Gastroesophageal sphincter (tissue), 4 donors: ENCODE results near the gene VAV3. TPM values are rescaled to one million over a fixed set of nuclear protein-coding genes. Genes with fewer than 3 reads are reported as not detected.

Source experiments
- ATAC-seq: fragments of 150-250 bp; one replicate; pipeline ENCODE4 v1.9.1; 2016; ENCODE audit warnings: mild to moderate bottlenecking, moderate library complexity
- H3K27ac ChIP-seq, 4 donors: fragments of 200-600 bp; sonication (generic) in 3 of 4; 1 replicate in 3 of 4; 2 replicates in 1 of 4; pipeline ENCODE4 v1.5.1; 2016 to 2019
- H3K27me3 ChIP-seq: fragments of 200-600 bp; sonication (generic); one replicate; pipeline ENCODE4 v1.5.1; 2019
- H3K36me3 ChIP-seq, 2 donors: fragments of 200-600 bp; sonication (generic); one replicate each; pipeline ENCODE4 v1.5.1; 2019; ENCODE audit warnings: control low read depth in 1 of 2
- H3K4me1 ChIP-seq, 3 donors: fragments of 200-600 bp; sonication (generic); 1 replicate in 2 of 3; 2 replicates in 1 of 3; pipeline ENCODE4 v1.5.1; 2016 to 2019; ENCODE audit warnings: control low read depth in 2 of 3
- H3K4me3 ChIP-seq, 2 donors: fragments of 200-600 bp; sonication (generic); one replicate each; pipeline ENCODE4 v1.5.1; 2019; ENCODE audit warnings: mild to moderate bottlenecking in 1 of 2, moderate library complexity in 1 of 2
- H3K9me3 ChIP-seq, 3 donors: fragments of 200-600 bp; sonication (generic); one replicate each; pipeline ENCODE4 v1.5.1; 2017 to 2019; ENCODE audit warnings: control low read depth in 2 of 3
- EP300 ChIP-seq: sonication (generic); formaldehyde crosslinking; IDR thresholded peaks from one replicate; pipeline ENCODE4 v1.6.1; 2017; ENCODE audit warnings: antibody characterized with exemption, mild to moderate bottlenecking
- POLR2A ChIP-seq, 2 donors: fragments of 450-650 bp; IDR thresholded peaks; one replicate each; pipeline ENCODE4 v1.6.1; 2017; ENCODE audit warnings: antibody characterized with exemption in 2 of 2, mild to moderate bottlenecking in 2 of 2, moderate library complexity in 1 of 2
- POLR2AphosphoS5 ChIP-seq: sonication (generic); formaldehyde crosslinking; IDR thresholded peaks from one replicate; pipeline ENCODE4 v1.6.1; 2017; ENCODE audit warnings: antibody characterized with exemption
- WGBS, 2 donors: methylation state at CpG; one replicate each; pipeline ENCODE4 v1.1.5; 2018; ENCODE audit warnings: low coverage in 1 of 2; 5-methylcytosine and 5-hydroxymethylcytosine counted together
- total RNA-seq, 4 donors: library from RNA; depleted of rRNA; stranded (reverse); fragments of >200 nt; gene quantifications; one replicate each; pipeline ENCODE4 v1.1.0, GENCODE V29; 2016
- TF ChIP-seq, protein P1 (sequence below), 4 experiments: fragments of 200-600 bp in 2 of 4; fragments of 450-650 bp in 2 of 4; sonication (generic) in 1 of 4; IDR thresholded peaks; one replicate each; pipeline ENCODE4 v1.5.1; 2017 to 2019; ENCODE audit warnings: antibody characterized with exemption in 4 of 4, mild to moderate bottlenecking in 2 of 4, moderate library complexity in 2 of 4

Gene VAV3
- total RNA-seq, 4 donors from 2014 or later = 1.3 to 4.7 (median 2.9) TPM

DNA sequence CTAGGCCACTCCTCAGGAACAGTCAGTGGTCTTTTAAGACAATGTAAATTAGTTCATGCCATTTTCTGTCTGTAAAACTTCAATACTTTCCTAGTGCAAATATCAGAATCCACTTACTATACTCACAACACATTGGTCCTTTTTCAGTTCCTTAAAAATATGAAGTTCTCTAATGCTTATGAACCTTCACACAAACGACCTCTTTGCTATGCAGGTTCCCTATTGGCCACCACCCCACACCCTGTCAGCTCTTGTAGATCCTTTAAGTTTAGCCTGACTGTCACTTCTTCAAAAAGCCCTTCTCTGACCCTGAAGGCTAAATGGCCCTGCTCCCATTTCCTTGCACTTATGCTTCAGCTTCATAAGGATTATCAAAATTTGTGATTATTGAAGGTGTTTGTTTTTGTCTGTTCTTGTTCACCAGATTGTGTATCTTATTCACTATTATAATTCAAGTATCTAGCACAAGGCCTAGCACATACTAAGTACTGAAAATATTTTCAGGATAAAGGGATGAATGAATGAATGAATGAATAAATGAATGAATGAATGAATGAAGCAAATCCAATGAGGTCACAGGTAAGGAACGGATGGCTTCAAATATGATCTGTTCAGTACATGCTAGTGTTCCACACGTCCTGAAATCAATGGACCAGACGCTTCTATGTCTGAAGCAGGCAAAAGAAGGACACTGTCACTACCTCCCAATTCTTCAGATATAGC lies 373.9 kb downstream of the VAV3 start:
- WGBS, 2 donors = 74 to 87% methylated on average over 4 of the region's 4 CpGs
- Histone ChIP-seq H3K9me3 (no peaks in the 10 kb centered on the region), H3K27ac (no peak overlapping the region), H3K4me3 (no peak overlapping the region), H3K27me3 (no peaks in the 10 kb centered on the region), H3K4me1 (peaks cover 0 to 20% (median 0%) of the 10 kb centered on the region in 3 donors), H3K36me3 (no peaks in the 10 kb centered on the region)
- TF ChIP-seq, protein P1, sequence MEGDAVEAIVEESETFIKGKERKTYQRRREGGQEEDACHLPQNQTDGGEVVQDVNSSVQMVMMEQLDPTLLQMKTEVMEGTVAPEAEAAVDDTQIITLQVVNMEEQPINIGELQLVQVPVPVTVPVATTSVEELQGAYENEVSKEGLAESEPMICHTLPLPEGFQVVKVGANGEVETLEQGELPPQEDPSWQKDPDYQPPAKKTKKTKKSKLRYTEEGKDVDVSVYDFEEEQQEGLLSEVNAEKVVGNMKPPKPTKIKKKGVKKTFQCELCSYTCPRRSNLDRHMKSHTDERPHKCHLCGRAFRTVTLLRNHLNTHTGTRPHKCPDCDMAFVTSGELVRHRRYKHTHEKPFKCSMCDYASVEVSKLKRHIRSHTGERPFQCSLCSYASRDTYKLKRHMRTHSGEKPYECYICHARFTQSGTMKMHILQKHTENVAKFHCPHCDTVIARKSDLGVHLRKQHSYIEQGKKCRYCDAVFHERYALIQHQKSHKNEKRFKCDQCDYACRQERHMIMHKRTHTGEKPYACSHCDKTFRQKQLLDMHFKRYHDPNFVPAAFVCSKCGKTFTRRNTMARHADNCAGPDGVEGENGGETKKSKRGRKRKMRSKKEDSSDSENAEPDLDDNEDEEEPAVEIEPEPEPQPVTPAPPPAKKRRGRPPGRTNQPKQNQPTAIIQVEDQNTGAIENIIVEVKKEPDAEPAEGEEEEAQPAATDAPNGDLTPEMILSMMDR (IDR thresholded peaks at IDR 0.05) = no peak
- TF ChIP-seq POLR2AphosphoS5 (no peak), POLR2A (IDR thresholded peaks at IDR 0.05) (no peak), EP300 (no peak)
- no peak for ATAC-seq

DNA sequence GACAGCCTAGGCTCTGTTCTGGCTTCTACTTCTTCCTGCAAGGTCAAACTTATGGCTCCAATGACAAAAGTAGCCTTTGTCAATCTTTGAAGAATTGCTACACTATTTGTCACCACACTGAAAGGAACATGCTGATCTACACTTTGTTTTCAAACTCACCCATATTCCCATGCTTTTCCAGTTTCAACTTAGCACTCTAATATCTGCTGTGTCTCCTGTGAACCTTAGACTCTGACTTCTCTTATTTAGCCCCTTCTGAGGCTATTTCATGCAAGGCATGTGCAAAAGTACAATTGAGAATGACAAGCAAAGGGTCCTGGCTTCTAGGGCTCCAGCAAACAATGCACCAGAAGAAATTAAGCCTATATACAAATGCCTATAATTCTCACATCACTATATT lies 374.9 kb downstream of the VAV3 start:
- H3K27me3 ChIP-seq = no peaks in the 10 kb centered on the region
- peaks cover 0 to 20% (median 0%) of the 10 kb centered on the region in 3 donors for H3K4me1 ChIP-seq
- H3K9me3 ChIP-seq = no peaks in the 10 kb centered on the region
- TF ChIP-seq POLR2AphosphoS5 = no peak
- no peak for TF ChIP-seq POLR2A (IDR thresholded peaks at IDR 0.05)
- TF ChIP-seq, protein P1 (IDR thresholded peaks at IDR 0.05) = no peak
- no peak for TF ChIP-seq EP300
- H3K4me3 ChIP-seq = no peak overlapping the region
- no peaks in the 10 kb centered on the region for H3K36me3 ChIP-seq
- ATAC-seq = no peak
- H3K27ac ChIP-seq = no peak overlapping the region

DNA sequence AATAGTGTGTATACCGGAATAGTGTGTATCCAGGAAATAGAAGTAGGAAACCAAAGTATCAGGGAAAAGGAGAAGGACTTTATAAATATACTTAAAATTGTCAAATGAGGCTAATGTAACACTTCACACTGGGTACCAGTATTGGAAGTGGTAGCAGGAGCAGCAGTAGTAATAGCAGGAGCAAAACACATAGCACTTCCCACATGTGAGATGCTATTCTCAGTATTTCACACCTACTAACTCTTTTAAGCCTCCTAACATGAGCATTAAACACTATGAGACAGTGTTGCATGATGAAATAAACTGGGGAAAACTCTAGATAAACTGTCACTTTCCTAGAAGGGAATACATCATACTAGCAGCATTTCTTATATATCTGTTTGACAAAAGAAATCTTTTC lies 376.7 kb downstream of the VAV3 start:
- Histone ChIP-seq H3K4me3 (no peak overlapping the region), H3K4me1 (peaks cover 0 to 4% (median 0%) of the 10 kb centered on the region in 3 donors), H3K27ac (no peak overlapping the region), H3K27me3 (no peaks in the 10 kb centered on the region), H3K36me3 (no peaks in the 10 kb centered on the region), H3K9me3 (no peaks in the 10 kb centered on the region)
- TF ChIP-seq, protein P1 (IDR thresholded peaks at IDR 0.05) = no peak
- TF ChIP-seq EP300 (no peak), POLR2A (IDR thresholded peaks at IDR 0.05) (no peak), POLR2AphosphoS5 (no peak)
- no peak for ATAC-seq
- 89 to 100% methylated on average over 1 of the region's 1 CpG for WGBS, 2 donors

DNA sequence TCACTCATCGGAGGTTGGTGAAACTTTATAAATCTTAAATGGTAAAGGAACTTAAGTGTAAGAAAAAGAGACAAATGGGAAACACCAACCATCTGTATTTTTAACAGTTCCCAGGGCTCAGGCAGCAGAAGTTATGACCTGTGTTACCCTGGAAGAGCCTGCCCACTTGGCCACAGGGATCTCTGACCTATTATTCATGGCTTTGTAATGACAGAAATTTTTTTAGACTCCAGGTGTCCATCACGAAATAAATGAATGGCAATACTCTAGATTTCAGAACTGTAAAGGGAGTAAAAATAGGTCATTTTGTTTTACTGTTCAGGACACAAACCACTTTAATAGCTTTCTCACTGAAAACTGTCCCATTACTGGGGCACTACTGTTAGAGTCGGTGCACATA lies 389.8 kb downstream of the VAV3 start:
- ATAC-seq = no peak
- no peak overlapping the region for H3K4me3 ChIP-seq

More for the DNA sequence above, 389.8 kb downstream of the VAV3 start:
- H3K27me3 ChIP-seq = no peaks in the 10 kb centered on the region
- H3K27ac ChIP-seq = no peak overlapping the region
- TF ChIP-seq, protein P1 (IDR thresholded peaks at IDR 0.05) = no peak
- no peak for TF ChIP-seq POLR2A (IDR thresholded peaks at IDR 0.05)
- TF ChIP-seq POLR2AphosphoS5 = no peak
- TF ChIP-seq EP300 = no peak
- H3K4me1 ChIP-seq = peaks cover 0 to 17% (median 8%) of the 10 kb centered on the region in 3 donors
- 67 to 93% methylated on average over 3 of the region's 3 CpGs for WGBS, 2 donors
- H3K9me3 ChIP-seq = no peaks in the 10 kb centered on the region
- H3K36me3 ChIP-seq = no peaks in the 10 kb centered on the region
